Measurements from ENCODE around the gene PP2D1.
"Not testable (repeated sequence)": the region's sequence is repeated elsewhere in the genome, so short reads cannot be mapped to it uniquely, and the experiment has no call there.

PP2D1 gene, protein sequence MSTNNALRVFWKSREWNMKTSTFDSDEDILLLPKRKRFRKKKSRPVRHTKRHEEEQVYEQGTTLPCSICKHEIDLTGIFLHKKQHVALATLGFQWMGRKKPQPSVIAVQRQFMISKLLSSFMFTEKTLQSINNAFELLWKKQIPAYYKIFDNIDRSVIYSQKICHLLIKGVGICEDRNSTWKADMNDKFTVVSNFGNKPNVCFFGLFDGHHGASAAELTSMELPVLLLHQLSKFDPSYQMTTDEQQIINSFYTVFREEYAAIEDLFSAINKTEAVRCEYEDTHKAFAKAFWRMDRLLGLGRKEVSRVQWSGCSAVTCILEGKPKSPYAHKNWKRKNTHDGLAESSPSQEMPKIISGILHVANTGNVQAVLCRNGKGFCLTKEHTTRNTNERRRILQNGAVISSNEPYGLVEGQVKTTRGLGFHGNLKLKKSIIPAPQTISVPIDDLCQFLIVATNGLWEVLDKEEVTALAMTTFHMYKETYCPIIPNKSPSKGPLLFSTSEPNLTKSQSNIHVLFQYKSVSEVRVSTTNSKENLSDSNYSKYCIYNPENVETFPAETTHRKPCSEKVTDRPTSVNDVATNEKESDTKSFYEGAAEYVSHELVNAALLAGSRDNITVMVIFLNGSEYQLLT

DNA sequence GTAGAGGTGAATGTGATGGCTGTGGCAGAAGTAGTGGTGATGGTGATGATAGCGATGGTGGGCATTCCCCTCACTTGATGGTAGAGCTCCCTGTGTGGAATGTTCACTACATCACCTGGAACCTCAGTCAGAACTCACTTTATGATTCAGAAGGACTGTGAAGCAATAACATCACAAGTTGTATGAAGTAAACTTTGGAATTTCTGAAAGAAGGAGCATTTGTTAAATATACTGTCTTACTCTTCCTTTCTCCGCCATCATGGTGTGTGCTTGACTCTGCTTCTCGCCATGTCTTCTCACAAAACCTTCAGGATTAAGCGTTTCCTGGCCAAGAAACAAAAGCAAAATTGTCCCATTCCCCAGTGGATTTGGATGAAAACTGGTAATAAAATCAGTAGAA, at the start of gene PP2D1:
TSS of gene PP2D1 (minus strand) at position 101 of the 400 bp plus-strand sequence. CDS start 192 bp downstream, outside the sequence.
- no peak for DNase-seq

DNA sequence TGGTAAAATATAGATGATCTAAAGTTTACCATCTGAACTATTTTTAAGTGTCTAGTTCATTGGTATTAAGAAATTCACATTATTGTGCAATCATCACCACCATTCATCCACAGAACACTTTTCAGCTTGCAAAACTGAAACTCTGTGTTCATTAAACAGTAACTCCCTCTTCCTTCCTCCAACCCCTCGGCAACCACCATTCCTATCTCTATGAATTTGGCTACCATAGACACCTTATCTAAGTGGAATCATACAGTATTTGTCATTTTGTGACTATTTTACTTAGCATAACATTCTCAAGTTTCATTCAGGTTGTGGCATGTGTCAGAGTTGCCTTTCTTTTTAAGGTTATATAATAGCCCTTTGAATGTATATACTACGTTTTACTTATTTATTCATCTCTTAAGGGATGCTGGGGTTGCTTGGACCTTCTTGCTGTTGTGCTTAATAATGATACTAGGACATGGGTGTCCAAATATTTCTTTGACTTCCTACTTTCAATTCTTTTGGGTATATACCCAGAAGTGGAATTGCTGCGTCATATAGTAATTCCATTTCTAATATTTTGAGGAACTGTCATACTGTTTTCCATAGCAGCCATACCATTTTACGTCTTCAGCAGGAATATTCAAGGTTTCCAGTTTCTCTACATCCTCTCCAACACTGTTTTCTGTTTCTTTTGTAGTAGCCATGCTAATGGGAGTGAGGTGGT, 49.1 kb upstream of the PP2D1 start:
- no peak for DNase-seq

DNA sequence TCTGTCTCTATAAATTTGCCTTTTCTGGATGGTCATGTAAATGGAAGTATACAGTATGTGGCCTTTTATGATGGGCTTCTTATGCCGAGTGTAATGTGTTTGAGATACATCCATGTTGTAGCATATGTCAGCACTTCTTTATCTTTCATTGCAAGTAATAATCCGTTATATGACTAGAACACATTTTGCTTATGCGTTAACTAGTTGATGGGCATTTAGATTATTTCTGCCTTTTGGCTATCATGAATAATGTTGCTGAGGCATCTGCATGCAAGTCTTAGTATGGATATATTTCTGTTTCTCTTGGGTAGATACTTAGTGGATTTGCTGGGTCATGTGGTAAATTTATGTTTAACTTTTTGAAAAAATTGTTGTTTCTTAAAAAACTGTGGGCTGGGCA, 47.9 kb upstream of the PP2D1 start:
- DNase-seq = no peak

DNA sequence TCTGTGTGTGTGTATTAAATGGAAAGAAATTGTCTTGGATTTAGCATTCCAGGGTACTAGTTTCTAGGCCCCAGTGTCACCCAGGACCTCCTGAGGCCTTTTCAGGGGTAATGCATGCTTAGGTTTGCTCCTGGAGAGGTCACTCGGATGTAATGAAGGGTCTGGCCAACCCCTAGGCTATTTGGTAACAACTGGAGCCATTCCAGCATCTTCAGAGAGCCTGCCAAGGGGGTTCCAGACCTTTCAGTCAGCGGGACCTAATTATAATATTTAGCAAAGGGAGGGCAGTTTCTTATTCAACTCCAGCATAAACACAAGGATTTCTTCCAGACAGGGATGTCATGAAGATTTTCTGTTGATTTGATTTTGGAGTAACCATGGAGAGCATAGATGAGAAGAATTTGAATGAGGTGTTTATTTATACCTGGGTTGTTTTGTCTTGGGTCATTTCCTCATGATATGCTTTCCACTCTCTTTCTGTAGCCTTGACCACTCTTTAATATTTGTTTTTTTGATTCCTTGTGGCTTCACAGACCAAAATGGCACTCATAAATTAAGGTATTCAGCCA, 45.6 kb upstream of the PP2D1 start:
- DNase-seq = no peak

DNA sequence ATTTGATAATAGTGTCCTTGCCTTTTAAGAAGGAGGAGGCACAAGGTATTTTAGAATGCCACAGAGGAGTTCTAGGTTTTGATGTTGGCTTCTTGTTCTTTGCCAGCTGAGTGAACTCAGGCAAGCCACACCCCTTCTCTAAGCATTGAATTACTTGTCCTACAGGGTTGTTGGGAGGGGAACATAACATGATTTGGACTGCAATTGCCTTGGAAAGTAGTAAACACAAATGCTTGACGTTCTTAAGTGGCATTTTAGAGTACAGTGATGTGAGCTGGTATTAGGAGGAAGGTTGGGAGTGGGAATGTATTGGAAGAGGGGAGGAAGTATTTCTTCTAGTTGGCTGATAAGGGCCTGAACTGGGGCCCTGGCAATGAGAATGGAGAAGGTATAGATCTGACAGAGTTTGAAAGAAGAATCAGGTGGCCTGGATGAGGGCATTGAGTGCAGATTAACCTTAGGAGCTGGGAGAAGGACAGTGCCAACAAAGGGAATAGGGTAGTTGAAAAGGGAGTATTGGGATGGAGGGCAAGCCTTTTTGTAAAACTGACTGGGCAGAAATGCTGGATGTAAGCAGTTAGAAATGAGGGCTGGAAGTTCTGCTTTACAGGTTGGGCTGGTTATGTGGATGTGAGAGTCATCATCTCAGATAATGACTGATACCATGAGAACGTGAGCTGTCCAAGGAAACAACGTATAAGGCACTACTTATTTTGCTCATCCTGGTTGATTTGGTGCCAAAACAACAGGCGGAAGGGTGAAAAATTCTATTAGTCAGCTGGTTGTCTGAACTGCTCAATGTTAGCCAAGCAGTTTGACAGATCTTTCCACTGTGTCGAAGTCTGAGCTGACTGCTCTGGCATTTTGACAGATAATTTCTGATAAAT, 44.9 kb upstream of the PP2D1 start:
- DNase-seq = no peak

DNA sequence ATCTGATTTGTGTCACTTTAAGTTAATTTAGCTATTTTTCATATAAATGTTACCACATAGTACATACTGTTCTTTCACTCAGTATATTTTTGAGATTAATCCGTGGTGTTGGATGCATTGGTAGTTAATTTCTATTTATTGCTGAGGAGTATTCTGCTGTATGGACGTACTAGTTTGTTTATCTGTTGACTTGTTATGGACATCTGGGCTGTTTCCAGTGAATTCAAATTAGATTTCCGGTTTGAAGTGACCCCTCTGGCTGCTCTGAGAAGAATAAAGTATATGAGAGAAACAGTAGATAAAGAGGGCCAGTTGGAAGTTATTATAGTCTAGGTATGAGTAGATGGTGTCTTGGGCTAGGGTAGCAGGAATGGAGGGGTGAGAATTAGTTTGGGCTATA, 43.8 kb upstream of the PP2D1 start:
- no peak for DNase-seq

DNA sequence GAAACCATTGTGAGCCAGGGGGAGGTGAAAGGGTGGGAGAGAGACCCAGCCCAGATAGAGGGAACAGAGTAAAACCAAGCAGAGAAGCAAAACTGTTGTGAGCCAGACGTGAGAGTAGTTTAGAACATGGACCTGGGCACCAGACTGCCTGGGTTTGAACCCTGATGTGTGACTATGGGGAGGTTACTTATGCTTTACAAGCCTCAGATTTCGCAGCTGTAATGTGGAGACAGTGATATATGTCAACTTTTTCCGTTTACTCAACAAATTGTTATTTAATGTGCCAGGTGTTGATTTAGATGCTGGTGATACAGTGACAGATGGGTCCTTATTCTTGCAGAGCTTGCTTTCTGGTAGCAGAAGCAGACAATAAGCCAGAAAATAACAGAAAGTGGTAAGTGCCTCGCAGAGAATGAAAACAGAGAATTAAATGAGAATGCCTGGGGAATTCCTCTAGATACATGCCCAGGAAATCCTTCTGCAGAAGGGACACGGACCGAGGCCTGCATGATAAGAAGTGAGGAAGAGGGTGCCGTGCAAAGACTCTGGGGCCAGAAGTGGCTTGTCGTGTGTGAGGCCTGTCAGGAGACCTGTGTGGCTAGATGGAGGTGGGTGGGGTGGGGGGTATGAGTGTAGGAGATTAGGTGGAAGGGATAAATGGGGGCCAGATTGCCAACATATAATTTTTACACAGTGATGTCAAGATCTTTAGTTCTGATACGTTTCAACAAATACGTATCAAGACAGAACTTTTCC, 43.1 kb upstream of the PP2D1 start:
- DNase-seq = peak; percentile 9

DNA sequence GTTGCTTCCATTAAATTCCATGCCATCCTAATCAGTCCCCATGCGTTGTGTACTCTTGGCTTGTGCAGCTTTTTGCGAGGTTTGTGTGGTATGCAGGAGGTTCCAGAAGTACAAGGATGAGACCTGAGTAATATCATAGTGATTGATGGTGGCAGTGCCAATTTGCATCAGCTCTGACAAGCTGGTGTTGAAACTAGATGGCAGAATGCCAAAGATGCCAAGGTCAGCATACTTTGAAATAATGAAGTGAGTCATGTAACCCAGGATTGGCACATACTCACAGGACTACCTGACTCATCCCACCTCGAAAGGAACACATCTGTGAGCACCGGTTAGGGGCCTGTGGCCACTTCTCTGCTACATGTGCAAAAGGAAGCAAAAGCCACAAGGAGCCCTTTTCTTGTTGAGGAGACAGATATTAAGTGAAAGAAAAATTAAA, 42.5 kb upstream of the PP2D1 start:
- DNase-seq = no peak

DNA sequence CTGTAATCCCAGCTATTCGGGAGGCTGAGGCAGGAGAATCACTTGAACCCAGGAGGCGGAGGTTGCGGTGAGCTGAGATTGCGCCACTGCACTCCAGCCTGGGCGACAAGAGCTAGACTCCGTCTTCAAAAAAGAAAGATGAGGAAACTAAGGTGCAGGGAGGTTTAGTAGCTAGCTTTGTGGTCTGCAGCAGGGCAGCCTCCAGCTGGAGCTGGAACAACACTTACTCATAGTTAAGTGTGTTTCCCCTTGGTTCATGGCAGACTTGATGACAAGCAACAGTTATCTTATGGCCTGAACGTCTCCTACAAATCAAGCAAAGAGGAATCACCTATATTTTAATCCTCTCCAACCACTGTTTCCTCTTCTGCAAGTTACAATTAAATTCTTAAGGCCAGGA, 40.8 kb upstream of the PP2D1 start:
- DNase-seq = no peak

DNA sequence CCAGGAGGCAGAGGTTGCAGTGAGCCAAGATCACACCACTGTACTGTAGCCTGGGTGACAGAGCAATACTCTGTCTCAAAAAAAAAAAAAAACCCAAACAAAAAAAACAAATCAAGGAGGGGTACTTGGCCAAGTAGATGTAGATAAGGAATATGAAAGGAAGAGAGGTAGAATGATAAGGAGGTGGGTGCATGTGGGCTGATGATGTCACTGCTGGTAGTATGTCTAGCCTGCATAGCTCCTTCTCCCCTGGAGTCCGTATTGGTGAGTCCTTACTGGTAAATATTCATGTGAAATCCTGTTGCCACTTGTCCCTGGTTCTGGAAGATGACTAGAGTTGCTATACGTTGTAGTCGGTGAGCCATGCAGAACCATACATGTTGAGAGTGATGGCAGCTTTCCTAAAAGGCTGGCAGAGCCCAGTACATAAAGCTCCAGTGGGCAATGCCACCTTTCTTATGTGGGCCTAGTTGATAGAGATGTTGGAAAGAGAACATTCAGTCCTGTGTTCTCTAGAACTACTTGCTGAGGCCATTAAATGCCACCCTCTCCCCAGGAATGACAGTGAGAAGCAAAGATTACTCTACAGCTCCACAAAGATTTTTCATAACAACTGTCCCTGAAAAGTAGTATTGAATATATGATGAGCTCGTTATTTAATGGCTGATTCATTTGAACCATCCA, 39.2 kb upstream of the PP2D1 start:
- no peak for DNase-seq

DNA sequence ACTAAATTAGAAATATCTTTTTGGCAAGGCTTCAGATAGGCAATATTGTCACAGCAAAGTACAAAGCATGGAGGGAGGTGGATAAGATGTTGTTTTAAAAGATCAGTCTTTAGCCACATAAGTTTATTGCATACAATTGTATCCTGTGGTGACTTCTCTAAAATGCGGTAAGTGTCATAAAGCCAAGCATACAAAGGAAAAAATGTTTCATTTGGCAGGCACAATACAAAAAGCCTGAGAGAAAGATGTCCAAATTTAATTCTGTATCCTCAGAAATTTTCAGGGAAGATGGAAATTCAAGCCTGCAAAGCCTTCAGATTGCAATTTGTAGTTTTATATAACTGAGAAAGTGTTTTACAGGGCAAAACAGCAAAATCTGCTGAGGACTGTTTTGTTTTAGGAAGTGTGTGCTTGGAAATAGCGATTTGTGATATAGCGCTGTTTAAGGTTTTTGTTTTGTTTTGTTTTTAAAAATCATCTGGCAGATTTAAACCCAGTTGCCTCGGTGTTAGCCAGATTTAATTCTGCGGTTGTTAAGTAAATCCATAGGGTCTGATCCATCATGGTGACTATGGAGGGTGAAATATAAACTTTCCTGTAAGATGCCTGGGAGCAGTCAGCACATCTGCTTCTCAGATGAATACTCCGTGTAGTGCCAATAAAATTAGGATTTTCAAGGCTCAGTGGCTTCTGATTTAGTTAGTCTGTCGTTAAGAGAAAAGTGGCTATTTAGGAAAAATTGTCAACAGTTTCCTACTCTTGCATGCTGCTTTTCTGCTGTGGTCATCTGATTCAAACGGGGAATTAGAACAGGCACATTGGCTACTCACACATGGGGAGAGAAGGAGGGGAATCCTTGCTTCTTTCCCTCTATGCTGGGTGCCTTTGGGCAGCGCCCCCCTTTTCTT, 36.2 kb upstream of the PP2D1 start:
- no peak for DNase-seq

DNA sequence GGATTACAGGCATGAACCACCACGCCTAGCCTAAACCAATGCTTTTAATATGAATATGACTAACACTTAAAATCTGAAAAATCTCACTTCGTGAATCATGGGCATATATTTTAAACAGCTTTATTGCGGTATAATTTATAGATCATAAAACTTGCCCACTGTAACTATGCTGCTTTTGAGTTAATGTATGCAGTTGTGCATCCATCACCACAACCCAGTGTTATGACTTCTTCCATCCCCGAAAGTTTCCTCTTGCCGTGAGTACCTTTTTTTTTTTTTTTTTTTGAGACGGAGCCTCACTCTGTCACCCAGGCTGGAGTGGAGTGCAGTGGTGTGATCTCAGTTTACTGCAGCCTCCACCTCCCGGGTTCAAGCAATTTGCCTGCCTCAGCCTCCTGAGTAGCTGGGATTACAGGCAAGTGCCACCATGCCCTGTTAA, 35.3 kb upstream of the PP2D1 start:
- no peak for DNase-seq

DNA sequence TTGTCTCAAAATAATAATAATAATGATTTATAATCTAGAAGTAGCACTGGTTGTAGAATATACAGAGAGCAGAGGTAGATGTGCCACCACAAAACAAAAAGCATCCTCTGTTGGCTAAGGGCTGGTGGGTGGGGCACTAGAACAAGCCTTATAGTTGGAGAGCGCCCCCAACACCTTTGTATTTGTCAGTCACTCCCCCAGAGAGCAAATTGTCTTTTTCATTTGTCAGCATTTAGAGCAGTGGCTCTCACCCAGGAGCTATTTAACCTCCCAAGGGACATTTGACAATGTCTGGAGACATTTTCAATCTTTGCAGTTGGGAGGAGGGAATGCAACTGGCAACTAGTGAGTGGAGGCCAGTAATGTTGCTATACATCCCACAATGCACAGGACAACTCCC, 34.5 kb upstream of the PP2D1 start:
- no peak for DNase-seq

DNA sequence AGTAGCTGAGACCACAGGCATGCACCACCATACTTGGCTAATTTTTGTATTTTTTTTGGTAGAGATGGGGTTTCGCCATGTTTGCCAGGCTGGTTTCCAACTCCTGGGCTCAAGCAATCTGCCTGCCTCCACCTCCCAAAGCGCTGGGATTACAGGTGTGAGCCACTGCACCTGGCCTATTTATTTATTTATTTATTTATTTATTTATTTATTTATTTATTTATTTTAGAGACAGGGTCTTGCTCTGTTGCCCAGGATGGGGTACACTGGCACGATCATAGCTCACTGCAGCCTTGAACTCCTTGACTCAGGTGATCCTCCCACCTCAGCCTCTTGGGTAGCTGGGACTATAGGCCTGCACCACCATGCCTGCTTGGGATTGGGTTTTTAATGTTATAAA, 33.1 kb upstream of the PP2D1 start:
- not testable (repeated sequence) for DNase-seq

DNA sequence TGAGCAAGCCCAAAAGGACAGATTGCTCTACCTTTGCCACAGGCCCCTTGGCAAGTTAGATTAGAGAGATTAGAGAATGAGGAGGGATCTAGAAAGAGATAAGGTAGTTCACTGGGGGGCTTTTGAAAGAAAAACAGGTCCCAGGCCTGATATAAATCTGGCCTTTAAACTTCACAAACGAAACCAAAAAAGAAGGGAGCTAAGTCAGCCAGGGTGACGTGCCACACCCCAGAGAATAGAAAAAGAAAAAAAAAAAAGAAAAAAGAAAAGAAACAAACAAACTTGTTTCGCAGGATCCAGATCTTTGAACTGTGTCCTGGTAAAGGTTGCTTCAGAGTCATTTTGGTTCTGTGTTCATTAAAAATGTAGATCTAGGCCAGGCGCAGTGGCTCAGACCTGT, 31.8 kb upstream of the PP2D1 start:
- DNase-seq = no peak

DNA sequence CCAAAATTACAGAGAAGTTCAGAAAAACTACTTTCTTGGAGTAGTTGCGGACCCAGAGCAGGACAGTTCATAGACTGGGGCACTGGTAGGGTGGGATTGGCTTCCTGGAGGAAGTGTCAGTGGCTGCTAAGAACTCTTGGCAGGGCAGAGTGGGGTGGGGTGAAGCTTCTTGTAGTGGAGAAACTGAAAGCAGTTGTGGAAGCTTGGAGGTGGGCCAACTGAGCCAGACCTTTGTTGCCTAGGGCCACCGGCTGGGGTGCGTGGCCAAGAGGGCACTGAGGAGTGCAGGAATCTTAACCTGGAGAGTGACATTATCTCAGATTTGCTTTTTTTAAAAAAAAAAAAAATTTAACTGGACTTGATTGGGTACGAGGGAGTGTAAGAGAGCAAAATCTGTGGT, 31.3 kb upstream of the PP2D1 start:
- DNase-seq = no peak

DNA sequence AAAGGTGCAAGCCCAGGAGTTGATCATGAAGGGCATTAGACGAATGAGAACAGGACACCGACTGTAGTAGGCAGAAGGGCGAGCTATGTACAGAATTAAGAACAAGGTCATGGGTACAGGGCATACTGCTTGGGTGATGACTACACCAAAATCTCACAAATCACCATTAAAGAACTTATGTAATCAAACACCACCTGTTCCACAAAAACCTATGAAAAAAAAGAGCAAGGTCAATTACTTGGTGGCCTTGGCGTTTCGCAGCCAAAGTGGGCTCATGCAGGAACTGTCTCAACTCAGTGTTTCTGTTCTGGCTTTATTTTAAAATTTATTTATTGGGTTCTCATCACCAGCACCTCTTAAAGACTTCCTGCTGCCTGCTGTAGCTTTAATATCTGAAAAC, 30.3 kb upstream of the PP2D1 start:
- DNase-seq = no peak

DNA sequence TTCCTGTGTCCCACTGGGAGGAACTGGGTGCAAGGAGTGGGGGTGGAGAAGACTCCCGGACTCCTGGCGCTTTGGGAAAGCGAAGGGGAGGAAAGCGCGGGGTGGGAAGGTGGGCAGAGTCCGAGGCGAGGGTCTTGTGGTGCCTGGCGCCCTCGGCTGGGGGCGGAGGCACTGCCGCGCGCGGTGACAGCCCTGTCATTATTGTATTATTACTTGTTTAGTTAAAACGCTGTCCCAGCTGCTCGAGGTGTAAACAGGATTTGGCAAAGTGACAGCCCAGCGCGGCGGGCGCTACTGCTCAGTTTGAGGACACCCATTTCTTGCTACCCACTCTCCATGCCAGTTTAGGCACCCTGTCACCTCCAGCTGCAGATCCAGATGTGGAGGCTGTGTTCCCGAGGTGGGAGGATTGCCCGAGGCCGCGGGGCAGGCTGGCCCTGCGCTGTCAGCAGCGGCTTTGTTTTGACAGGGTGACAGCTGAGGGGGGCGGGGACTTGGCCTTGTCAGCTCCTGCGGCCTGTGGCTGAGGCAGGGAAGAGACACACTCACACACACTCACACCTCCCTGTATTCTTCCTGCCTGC, 29.2 kb upstream of the PP2D1 start:
- DNase-seq = peak; percentile 22

DNA sequence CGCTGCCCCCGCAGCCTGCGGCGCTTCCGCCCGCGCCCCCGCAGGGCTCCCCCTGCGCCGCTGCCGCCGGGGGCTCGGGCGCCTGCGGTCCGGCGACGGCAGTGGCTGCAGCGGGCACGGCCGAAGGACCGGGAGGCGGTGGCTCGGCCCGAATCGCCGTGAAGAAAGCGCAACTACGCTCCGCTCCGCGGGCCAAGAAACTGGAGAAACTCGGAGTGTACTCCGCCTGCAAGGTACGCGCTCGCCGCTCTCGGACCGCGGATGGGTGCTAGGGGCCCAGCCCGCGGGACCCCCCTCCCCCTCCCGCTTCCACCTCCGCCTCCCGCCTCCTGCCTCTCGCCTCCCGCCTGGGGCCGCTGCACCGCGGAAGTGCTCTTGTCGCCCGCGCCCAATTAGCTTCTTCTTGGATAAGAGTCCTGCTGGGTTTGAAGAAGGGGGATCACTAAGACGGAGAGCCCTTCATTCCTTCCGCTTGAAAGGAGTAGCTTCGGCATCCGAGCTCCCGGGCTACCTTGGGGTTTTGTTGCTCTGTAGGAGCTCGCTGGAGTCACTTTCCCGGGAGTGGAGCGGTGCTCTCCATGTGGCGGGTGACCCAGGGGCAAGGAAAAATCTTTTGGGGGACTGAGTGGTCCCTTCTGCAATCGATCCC, 28.6 kb upstream of the PP2D1 start:
- DNase-seq = no peak

Data from NCI-H748 treated with DMSO at 0.1 percent for 48 hours (cell line).